ENCODE results near the gene VSX1. TPM values are rescaled to one million over a fixed set of nuclear protein-coding genes. Genes with fewer than 3 reads are reported as not detected.

VSX1 gene
- total RNA-seq, 1 donor from 2014 or later: 0.10 TPM

GRCh38 chr20:25039697-25040437 lies 42.1 kb downstream of the VSX1 start:
- DNase-seq: peak; percentile 41

- no peak for DNase-seq
These were observed 43.3 kb downstream of the VSX1 start for GRCh38 chr20:25038591-25039015.

GRCh38 chr20:25038103-25038410 lies 43.9 kb downstream of the VSX1 start:
- DNase-seq: no peak

- no peak for DNase-seq
These were observed 44.4 kb downstream of the VSX1 start for GRCh38 chr20:25037288-25038102.

DNA sequence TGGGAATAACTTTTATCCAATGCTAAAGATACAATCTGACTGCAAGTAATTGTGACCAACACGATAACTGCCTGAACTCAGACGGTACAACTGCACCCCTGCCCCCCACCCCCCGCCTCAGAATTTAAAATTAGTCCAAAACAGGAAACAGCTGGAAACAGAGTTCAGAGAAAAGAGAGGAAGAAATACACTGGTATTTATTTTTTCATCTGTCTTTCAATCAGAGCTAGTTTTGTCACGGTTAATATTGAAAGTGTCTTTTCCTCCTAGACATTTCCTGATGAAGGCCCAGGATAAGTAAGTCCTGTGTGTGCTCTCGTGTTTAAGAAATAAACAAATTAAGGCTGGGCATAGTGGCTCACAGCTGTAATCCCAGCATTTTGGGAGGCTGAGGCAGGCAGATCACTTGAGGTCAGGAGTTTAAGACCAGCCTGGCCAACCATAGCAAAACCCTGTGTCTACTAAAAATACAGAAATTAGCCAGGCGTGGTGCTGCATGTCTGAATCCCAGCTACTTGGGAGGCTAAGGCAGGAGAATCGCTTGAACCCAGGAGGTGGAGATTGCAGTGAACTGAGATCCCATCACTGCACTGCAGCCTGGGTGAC lies 45.5 kb downstream of the VSX1 start:
- DNase-seq: no peak

DNA sequence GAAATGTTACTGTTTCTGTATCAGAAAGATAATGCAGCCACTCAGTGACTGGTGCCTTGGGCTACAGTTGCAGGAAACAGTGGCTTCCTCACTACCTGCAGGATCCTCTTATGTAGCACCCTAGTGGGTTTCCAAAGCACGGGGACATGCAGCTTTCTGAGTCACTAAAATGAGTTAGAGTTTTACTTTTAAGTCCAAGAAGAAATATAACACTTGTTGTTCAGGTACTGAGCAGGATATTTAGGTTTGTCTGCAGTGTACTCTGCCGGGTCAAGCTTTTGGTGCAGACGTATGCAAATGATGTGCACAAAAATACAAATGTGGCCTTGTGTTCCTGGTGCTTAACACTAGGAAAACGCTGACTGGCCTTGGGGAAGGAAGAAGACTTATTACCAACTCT lies 46.0 kb downstream of the VSX1 start:
- DNase-seq: no peak

- DNase-seq: no peak
These were observed 48.0 kb downstream of the VSX1 start for GRCh38 chr20:25033924-25034300.

- DNase-seq: no peak
These were observed 48.5 kb downstream of the VSX1 start for GRCh38 chr20:25033265-25033923.

- peak; percentile 41 for DNase-seq
These were observed 49.3 kb downstream of the VSX1 start for GRCh38 chr20:25032478-25033264.

- no peak for DNase-seq
These were observed 49.9 kb downstream of the VSX1 start for GRCh38 chr20:25032065-25032477.

DNA sequence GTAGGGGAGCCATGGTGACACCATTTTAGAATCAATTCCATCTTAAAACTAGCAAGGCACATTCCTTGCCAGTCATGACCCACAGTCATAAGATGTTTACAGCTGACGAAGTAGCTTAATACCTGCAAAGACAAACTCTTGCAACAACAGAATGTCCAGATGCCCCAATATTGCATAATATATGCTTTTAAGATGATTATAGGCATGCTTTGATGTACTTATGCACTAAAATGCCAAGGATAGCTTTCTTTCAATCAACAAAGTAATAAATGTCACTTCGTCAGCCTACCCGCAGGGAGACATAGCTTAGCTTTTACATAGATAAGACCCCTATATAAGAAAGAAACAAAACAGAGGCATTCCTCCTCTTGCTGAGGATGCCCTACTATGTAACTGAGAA lies 50.7 kb downstream of the VSX1 start:
- DNase-seq: no peak

- no peak for DNase-seq
These were observed 51.2 kb downstream of the VSX1 start for GRCh38 chr20:25030649-25031207.

GRCh38 chr20:25030007-25030648 lies 51.8 kb downstream of the VSX1 start:
- no peak for DNase-seq

GRCh38 chr20:25025986-25026605 lies 55.8 kb downstream of the VSX1 start:
- no peak for DNase-seq

Other genes with a start within 250 kb of the VSX1 start
- gene CST7, start 132.9 kb downstream of the VSX1 start, total RNA-seq: 9.4 TPM
- 62.8 TPM for gene APMAP, start 89.4 kb downstream of the VSX1 start, total RNA-seq
- 19.7 TPM for gene ACSS1, start 24.0 kb downstream of the VSX1 start, total RNA-seq
- gene ENTPD6, start 113.6 kb upstream of the VSX1 start, total RNA-seq: 20.3 TPM
- 23.7 TPM for gene PYGB, start 165.9 kb upstream of the VSX1 start, total RNA-seq